GM23338 (cell line): ENCODE measurements around the gene LRRC3. TPM values are rescaled to one million over a fixed set of nuclear protein-coding genes. Genes with fewer than 3 reads are reported as not detected.

Experiments
- ATAC-seq: fragments of 200-7000 bp; cut with Tn5 transposase; 3 replicates; pipeline ENCODE4 v1.9.1; 2020
- DNase-seq: peaks from one replicate; pipeline ENCODE4 v3.0.0-alpha.2; 2015; ENCODE audit warnings: low spot score
- H2AFZ ChIP-seq: fragments of 200-600 bp; sonication (generic); 2 replicates; pipeline ENCODE4 v1.8.0; 2016; ENCODE audit warnings: antibody characterized with exemption, mild to moderate bottlenecking, moderate library complexity
- H3F3A ChIP-seq: fragments of 200-600 bp; sonication (generic); replicated peaks from 2 replicates; pipeline ENCODE4 v1.8.0; 2017; ENCODE audit warnings: antibody characterized with exemption, mixed run types, low read depth
- H3K27ac ChIP-seq: fragments of 200-600 bp; sonication (generic); 2 replicates; pipeline ENCODE4 v1.6.1; 2016; ENCODE audit warnings: low read depth
- H3K27me3 ChIP-seq: fragments of 200-600 bp; sonication (generic); 2 replicates; pipeline ENCODE4 v1.8.0; 2016; ENCODE audit warnings: mild to moderate bottlenecking, mixed run types, moderate library complexity; ENCODE audit not compliant: insufficient read depth
- H3K36me3 ChIP-seq: fragments of 200-600 bp; sonication (generic); 2 replicates; pipeline ENCODE4 v1.8.0; 2016; ENCODE audit warnings: mild to moderate bottlenecking; ENCODE audit not compliant: insufficient read depth
- H3K4me1 ChIP-seq: fragments of 200-600 bp; sonication (generic); 2 replicates; pipeline ENCODE4 v1.8.0; 2016; ENCODE audit warnings: mild to moderate bottlenecking, moderate library complexity; ENCODE audit not compliant: insufficient read depth
- H3K4me2 ChIP-seq: fragments of 200-600 bp; sonication (generic); 2 replicates; pipeline ENCODE4 v1.7.1; 2017; ENCODE audit warnings: mixed run types
- H3K4me3 ChIP-seq: fragments of 200-600 bp; sonication (generic); 2 replicates; pipeline ENCODE4 v1.6.1; 2016; ENCODE audit warnings: mixed run types
- H3K79me2 ChIP-seq: fragments of 200-600 bp; sonication (generic); replicated peaks from 2 replicates; pipeline ENCODE4 v1.8.0; 2017; ENCODE audit warnings: mild to moderate bottlenecking; ENCODE audit not compliant: insufficient read depth
- H3K9me2 ChIP-seq: fragments of 200-600 bp; sonication (generic); 2 replicates; pipeline ENCODE4 v1.8.0; 2017; ENCODE audit not compliant: insufficient read depth
- H4K20me1 ChIP-seq: fragments of 200-600 bp; sonication (generic); replicated peaks from 2 replicates; pipeline ENCODE4 v1.8.0; 2017; ENCODE audit warnings: mild to moderate bottlenecking; ENCODE audit not compliant: insufficient read depth
- H3K27ac Mint-ChIP-seq: 2 replicates; pipeline ENCODE4 v1.8.0; 2020; ENCODE audit warnings: inconsistent platforms, mild to moderate bottlenecking, moderate library complexity, mixed read lengths
- H3K27me3 Mint-ChIP-seq: 3 replicates; pipeline ENCODE4 v1.8.0; 2022; ENCODE audit warnings: low read depth, mild to moderate bottlenecking, moderate library complexity, mixed read lengths, inconsistent platforms; ENCODE audit not compliant: insufficient read depth, poor library complexity
- H3K36me3 Mint-ChIP-seq: 3 replicates; pipeline ENCODE4 v1.8.0; 2021; ENCODE audit warnings: low read depth, mild to moderate bottlenecking, inconsistent platforms, moderate library complexity, mixed read lengths
- H3K4me1 Mint-ChIP-seq: 3 replicates; pipeline ENCODE4 v1.8.0; 2020; ENCODE audit warnings: mild to moderate bottlenecking, inconsistent platforms, mixed read lengths
- H3K4me3 Mint-ChIP-seq: 3 replicates; pipeline ENCODE4 v1.8.0; 2021; ENCODE audit warnings: moderate library complexity, mild to moderate bottlenecking, inconsistent platforms, mixed read lengths
- H3K9me3 Mint-ChIP-seq: 3 replicates; pipeline ENCODE4 v1.8.0; 2020; ENCODE audit warnings: moderate library complexity, mild to moderate bottlenecking, inconsistent platforms, mixed read lengths
- CREB1 ChIP-seq: fragments of 250-450 bp; sonication (Bioruptor Pico); IDR thresholded peaks from 2 replicates; pipeline ENCODE4 v1.5.0; 2020; ENCODE audit warnings: low read depth, mild to moderate bottlenecking, moderate library complexity
- CTCF ChIP-seq, 2 experiments: fragments of 200-600 bp in 1 of 2; sonication (generic) in 1 of 2; conservative IDR thresholded peaks; 2 replicates each; pipeline versions ENCODE4 v1.5.1 to v1.6.1; 2016 to 2017; ENCODE audit warnings: antibody characterized with exemption in 2 of 2, low read depth in 2 of 2, mild to moderate bottlenecking in 2 of 2, moderate library complexity in 1 of 2
- EZH2 ChIP-seq: fragments of 200-600 bp; sonication (generic); IDR thresholded peaks from one replicate; pipeline ENCODE4 v1.8.0; 2017; ENCODE audit warnings: antibody characterized with exemption, mild to moderate bottlenecking, low read depth; ENCODE audit not compliant: unreplicated experiment
- JUNB ChIP-seq: IDR thresholded peaks from one replicate; pipeline ENCODE4 v1.6.1; 2016; ENCODE audit warnings: antibody characterized with exemption; ENCODE audit not compliant: unreplicated experiment
- POLR2AphosphoS5 ChIP-seq: IDR thresholded peaks from 2 replicates; pipeline ENCODE4 v1.6.1; 2016; ENCODE audit warnings: antibody characterized with exemption, low read depth
- STAT1 ChIP-seq: IDR thresholded peaks from one replicate; pipeline ENCODE4 v1.6.1; 2016; ENCODE audit warnings: antibody characterized with exemption; ENCODE audit not compliant: unreplicated experiment
- ZNF462 ChIP-seq: fragments of 250-450 bp; sonication (Bioruptor Pico); IDR thresholded peaks from 2 replicates; pipeline ENCODE4 v1.5.0; 2020; ENCODE audit warnings: mild to moderate bottlenecking, moderate library complexity
- polyA plus RNA-seq: library from polyadenylated mRNA; unstranded; fragments of >200 nt; fragmentation: Nextera tagmentation; extraction: Ambion mirVana; gene quantifications from 2 replicates; pipeline ENCODE4 v1.2.1, GENCODE V29; 2016
- total RNA-seq: library from RNA; depleted of rRNA; stranded (reverse); fragments of >200 nt; shearing (Covaris generic); gene quantifications from 2 replicates; pipeline ENCODE4 v1.2.3, GENCODE V29; 2014

The LRRC3 gene
- total and polyA plus RNA-seq, 2 experiments from 2014 or later, result 0.95 to 6.8 TPM

- Histone ChIP-seq H3K4me1 (peaks cover 6% of the 10 kb centered on the region; the same call in 1 of the 2 replicates), H3K4me2 (no peak overlapping the region), H3K79me2 (no peaks in the 10 kb centered on the region), H3K27me3 (no peaks in the 10 kb centered on the region), H3K27ac (0 out of 2 replicates have a peak overlapping the region, but pooled peaks have one; percentile 19), H3K9me2 (no peaks in the 10 kb centered on the region), H2AFZ (no peak overlapping the region), H3F3A (no peaks in the 10 kb centered on the region), H3K4me3 (no peak overlapping the region), H3K36me3 (peaks cover 5% of the 10 kb centered on the region; the same call in 1 of the 2 replicates), H4K20me1 (peaks cover 3% of the 10 kb centered on the region; the same call in 1 of the 2 replicates)
- TF ChIP-seq ZNF462 (no peak), JUNB (no peak), CREB1 (CRISPR knock-in tag) (no peak), EZH2 (no peak), STAT1 (no peak), CTCF (conservative IDR thresholded peaks at IDR 0.05; ENCODE audit: low read depth in 2 of 2) (no peak), POLR2AphosphoS5 (no peak)
- H3K27ac Mint-ChIP-seq, result no peak overlapping the region; the same call in 1 of the 2 replicates
- H3K4me1 Mint-ChIP-seq, result peaks cover 24% of the 10 kb centered on the region
- peaks cover 32% of the 10 kb centered on the region for H3K9me3 Mint-ChIP-seq
- DNase-seq, result no peak
- peak; percentile 35 for ATAC-seq
- peaks cover 5% of the 10 kb centered on the region for H3K27me3 Mint-ChIP-seq
- no peak overlapping the region; the same call in 2 of the 3 replicates for H3K4me3 Mint-ChIP-seq
- H3K36me3 Mint-ChIP-seq, result peaks cover 30% of the 10 kb centered on the region
These were observed 41.5 kb downstream of the LRRC3 start for GRCh38 chr21:44496564-44497550.
